ENCODE results near the gene KRTAP5-4.

KRTAP5-4 gene

GRCh38 chr11:1656670-1657069 lies 34.7 kb upstream of the KRTAP5-4 start:
- H3K36me3 Mint-ChIP-seq: no peaks in the 10 kb centered on the region
- H3K9me3 Mint-ChIP-seq: no peaks in the 10 kb centered on the region
- DNase-seq (ENCODE audit: low spot score in 2 of 2): no peak
- no peak overlapping the region for H3K27ac Mint-ChIP-seq
- no peak overlapping the region for H3K4me3 Mint-ChIP-seq
- peaks cover 23% of the 10 kb centered on the region for H3K27me3 Mint-ChIP-seq
- ATAC-seq (ENCODE audit: low read depth): no peak
- H3K4me1 Mint-ChIP-seq: no peaks in the 10 kb centered on the region

DNA sequence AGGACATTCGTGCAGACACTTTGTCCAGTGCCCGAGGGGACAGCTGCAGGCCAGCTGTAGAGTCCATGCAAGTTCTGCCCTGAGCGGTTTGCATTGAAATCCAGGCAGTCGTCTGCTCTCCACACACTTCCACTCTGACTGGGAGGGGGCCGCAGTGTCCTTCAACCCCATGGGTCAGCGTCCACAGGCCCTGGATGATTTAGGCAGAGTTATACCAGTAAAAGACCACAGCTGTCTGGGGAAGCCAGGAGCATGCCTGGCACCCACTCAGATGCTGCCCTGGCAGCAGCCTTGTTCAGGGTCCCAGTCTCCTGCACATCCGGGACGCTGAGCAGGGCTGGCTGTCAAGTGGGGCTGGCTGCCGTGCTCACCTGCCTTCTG lies 34.1 kb upstream of the KRTAP5-4 start:
- Mint-ChIP-seq H3K27ac (no peak overlapping the region), H3K27me3 (peaks cover 23% of the 10 kb centered on the region)

DNA sequence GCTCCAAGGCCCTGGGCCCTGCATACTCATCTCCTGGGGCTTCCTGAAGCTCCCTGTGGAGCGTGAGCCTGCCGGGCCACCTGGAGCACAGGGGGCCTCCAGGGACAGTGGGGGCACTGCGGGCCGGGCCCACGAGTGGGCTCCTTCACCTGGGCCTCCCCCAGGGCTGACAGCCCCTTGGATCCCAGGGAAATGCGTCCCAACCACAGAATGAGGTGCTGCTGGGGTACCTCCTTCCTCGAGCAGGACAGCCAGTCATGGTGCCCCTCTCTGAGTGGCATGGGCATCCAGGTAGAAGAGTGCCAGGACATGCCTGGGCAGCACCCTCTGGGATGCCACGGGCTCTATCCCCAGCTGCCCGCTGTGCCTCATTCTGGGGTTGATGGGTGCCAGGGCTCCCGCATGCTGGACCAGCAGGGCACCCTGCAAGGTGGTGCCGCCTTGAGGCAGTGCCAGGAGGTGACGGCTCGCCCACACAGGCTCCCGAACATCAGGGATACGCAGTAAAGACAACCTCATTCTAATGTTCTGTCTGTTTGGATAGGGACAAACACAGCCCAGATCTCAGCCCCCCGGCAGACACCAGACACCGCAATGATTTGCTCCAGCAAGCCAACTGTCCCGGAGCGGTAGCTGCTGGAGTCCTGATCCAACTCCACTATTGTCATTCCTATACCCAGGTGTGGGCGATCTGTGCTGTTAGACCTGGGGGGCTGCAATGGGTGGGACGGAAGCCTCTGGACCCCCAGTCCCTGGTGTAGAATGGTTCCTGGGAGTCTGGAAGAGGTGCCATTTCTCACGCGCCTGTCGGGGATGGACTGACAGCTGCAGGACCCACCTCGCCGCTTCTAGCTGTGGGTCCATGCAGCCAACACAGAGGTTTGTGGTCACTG lies 33.5 kb upstream of the KRTAP5-4 start:
- DNase-seq (ENCODE audit: low spot score in 2 of 2) (no peak), ATAC-seq (ENCODE audit: low read depth) (no peak)
- Mint-ChIP-seq H3K27ac (no peak overlapping the region), H3K36me3 (no peaks in the 10 kb centered on the region), H3K4me3 (no peak overlapping the region), H3K4me1 (no peaks in the 10 kb centered on the region), H3K27me3 (peaks cover 21% of the 10 kb centered on the region), H3K9me3 (no peaks in the 10 kb centered on the region)

More for the DNA sequence above, 34.1 kb upstream of the KRTAP5-4 start:
- Mint-ChIP-seq H3K4me1 (no peaks in the 10 kb centered on the region), H3K9me3 (no peaks in the 10 kb centered on the region), H3K4me3 (no peak overlapping the region), H3K36me3 (no peaks in the 10 kb centered on the region)
- ATAC-seq (ENCODE audit: low read depth): no peak
- no peak for DNase-seq (ENCODE audit: low spot score in 2 of 2)

DNA sequence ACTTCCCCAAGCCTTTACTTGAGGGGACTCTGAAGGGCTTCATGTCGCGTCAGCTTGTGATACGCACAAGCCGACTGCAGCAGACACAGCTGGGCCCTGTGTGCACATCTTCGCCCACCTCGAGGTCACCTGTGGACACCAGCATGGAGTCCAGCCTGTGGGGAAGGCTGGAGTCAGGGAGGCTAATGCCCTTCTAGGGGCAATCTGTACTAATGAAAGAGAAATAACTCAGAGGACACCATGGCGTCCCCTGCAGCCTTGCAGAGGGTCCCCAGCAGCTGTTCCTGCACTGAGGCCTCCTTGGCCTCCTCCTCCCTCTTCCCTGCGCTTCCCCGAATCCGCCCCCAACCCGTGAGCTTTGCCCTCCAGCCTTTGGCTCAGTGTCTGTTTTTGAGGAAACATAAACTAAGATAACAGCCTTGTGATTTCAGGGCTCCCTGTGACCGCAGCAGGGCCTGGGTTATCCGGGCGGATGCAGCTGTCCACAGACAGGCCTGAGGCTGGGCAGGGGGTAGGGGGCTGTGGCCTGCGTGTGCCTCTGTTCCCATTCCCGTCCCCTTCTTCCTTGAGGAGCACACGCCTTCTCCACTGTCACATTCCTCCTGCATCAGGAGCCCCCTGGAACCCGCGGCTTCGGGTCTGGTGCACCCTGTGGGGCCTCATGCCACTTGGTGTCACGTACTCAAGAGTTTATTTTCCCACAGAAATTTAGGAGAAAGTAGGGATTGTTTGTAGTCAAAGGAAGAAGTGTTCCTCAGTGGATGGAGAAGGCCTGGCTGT lies 32.6 kb upstream of the KRTAP5-4 start:
- Mint-ChIP-seq H3K27ac (no peak overlapping the region), H3K36me3 (no peaks in the 10 kb centered on the region), H3K4me1 (no peaks in the 10 kb centered on the region), H3K4me3 (no peak overlapping the region), H3K27me3 (peaks cover 15% of the 10 kb centered on the region), H3K9me3 (no peaks in the 10 kb centered on the region)
- no peak for DNase-seq (ENCODE audit: low spot score in 2 of 2)
- no peak for ATAC-seq (ENCODE audit: low read depth)

GRCh38 chr11:1653541-1654387 lies 31.8 kb upstream of the KRTAP5-4 start:
- no peak for DNase-seq (ENCODE audit: low spot score in 2 of 2)
- no peak for ATAC-seq (ENCODE audit: low read depth)
- no peak overlapping the region for H3K4me3 Mint-ChIP-seq
- no peaks in the 10 kb centered on the region for H3K9me3 Mint-ChIP-seq
- peaks cover 15% of the 10 kb centered on the region for H3K27me3 Mint-ChIP-seq
- no peaks in the 10 kb centered on the region for H3K36me3 Mint-ChIP-seq
- no peak overlapping the region for H3K27ac Mint-ChIP-seq
- no peaks in the 10 kb centered on the region for H3K4me1 Mint-ChIP-seq

DNA sequence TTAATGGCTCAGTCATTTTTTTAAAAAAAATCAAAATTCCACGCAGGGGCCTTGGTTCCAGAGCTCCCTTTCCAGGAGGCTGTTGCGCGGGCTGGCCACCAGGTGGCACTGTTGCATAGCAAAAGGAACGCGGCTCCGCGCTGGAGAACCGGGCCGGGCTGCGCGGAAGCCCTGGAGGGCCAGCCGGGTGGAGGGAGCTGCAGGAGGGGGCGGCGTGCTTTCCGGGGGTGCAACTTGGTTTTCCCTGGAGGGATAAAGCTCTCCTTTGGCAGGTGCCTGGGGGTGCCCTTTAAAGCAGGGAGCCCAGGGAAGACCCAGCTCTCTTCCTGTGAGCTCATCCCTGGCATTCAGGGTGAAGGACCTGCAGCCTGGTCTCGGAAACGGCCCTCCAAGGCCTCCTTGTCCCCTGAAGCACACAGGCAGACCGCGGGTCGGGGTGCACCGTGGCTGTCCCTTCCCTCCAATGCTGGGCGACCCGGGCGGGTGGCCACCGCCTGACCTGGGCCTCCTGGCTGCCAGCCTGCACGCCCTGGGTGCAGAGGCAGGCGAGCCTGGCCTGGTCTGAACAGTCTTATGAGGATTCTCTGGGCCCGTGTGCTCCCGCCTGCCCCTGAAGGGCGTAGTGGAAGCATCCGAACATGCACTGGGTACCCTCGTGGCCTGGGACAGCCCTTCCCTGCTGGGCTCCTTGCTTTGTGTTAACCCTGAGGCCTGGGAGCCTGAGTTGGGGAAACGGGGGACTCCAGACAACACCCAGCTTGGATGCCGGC lies 31.0 kb upstream of the KRTAP5-4 start:
- H3K27ac Mint-ChIP-seq: no peak overlapping the region
- peaks cover 12% of the 10 kb centered on the region for H3K27me3 Mint-ChIP-seq
- ATAC-seq (ENCODE audit: low read depth) (peak; percentile 80), DNase-seq (ENCODE audit: low spot score in 2 of 2) (peak; percentile 84 to 89)
- no peaks in the 10 kb centered on the region for H3K36me3 Mint-ChIP-seq
- no peak overlapping the region for H3K4me3 Mint-ChIP-seq
- no peaks in the 10 kb centered on the region for H3K9me3 Mint-ChIP-seq
- no peaks in the 10 kb centered on the region for H3K4me1 Mint-ChIP-seq

DNA sequence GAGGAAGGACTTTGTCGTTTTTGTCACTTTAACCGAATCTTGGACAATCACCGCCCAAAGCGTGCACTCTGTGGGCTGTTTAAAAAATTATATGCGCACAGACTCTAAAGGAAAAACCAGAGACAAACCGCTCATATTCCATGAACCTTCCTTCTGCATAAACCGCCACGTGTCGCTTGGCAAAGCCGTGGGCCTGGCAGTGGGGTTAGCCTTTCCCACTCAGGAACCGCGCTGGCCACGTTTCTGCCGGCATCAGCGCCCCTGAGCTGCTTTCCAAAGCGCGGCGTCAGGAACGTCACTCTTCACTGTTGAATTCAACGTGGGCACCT lies 30.5 kb upstream of the KRTAP5-4 start:
- Mint-ChIP-seq H3K9me3 (no peaks in the 10 kb centered on the region), H3K27me3 (peaks cover 9% of the 10 kb centered on the region), H3K4me1 (no peaks in the 10 kb centered on the region), H3K27ac (no peak overlapping the region), H3K36me3 (no peaks in the 10 kb centered on the region), H3K4me3 (no peak overlapping the region)
- DNase-seq (ENCODE audit: low spot score in 2 of 2) (no peak), ATAC-seq (ENCODE audit: low read depth) (no peak)

DNA sequence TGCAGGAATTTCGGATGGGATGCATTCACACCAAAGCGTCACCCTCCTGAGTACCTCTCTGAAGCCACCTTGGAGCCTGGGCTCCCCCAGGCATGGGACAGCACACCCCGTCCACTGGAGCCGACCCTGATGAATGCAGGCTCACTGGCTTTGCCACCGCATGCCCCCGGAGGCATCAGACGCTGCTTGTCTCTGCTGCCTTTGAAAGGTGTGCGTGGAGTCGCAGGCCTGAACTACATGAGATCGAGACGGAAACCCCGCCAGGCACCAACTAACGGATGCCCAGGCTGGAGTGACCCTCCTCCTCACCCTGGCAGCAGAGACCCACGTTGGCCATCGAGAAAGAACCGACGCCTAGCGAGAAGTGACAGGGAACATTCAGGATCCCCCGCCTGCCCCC lies 30.1 kb upstream of the KRTAP5-4 start:
- Mint-ChIP-seq H3K4me1 (no peaks in the 10 kb centered on the region), H3K27me3 (peaks cover 9% of the 10 kb centered on the region), H3K36me3 (no peaks in the 10 kb centered on the region), H3K4me3 (no peak overlapping the region), H3K27ac (no peak overlapping the region), H3K9me3 (no peaks in the 10 kb centered on the region)
- DNase-seq (ENCODE audit: low spot score in 2 of 2) (no peak), ATAC-seq (ENCODE audit: low read depth) (no peak)

DNA sequence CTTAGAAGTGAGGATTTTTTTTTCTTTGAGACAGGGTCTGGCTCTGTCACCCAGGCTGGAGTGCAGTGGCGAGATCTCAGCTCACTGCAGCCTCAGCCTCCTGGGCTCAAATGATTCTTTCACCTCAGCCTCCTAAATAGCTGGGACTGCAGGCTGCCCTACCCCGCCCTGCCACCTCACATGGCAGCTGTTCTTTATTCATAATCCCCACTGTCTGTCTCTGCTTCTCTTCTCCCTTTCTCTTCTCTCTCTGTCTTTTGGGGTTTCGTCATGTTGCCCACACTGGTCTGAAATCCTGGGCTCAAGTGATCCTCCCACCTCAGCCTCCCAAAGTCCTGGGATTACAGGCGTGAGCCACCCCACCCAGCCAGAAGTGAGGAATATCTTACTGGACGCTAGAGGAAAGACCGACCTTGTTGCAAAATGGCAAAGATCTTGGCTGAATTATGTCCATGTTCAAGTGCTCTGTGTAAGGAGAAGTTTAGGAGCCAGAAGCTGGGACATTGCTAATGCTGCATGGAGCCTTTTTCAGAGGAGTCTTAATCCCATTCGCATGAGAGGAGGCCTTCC lies 29.6 kb upstream of the KRTAP5-4 start:
- Mint-ChIP-seq H3K27me3 (peaks cover 9% of the 10 kb centered on the region), H3K4me3 (no peak overlapping the region), H3K27ac (no peak overlapping the region), H3K9me3 (no peaks in the 10 kb centered on the region), H3K36me3 (no peaks in the 10 kb centered on the region), H3K4me1 (no peaks in the 10 kb centered on the region)
- ATAC-seq (ENCODE audit: low read depth) (no peak), DNase-seq (ENCODE audit: low spot score in 2 of 2) (no peak)

GRCh38 chr11:1650918-1651262 lies 29.0 kb upstream of the KRTAP5-4 start:
- Mint-ChIP-seq H3K27ac (no peak overlapping the region), H3K27me3 (peaks cover 9% of the 10 kb centered on the region), H3K4me1 (no peaks in the 10 kb centered on the region)

GRCh38 chr11:1650034-1650917 lies 28.3 kb upstream of the KRTAP5-4 start:
- peaks cover 9% of the 10 kb centered on the region for H3K27me3 Mint-ChIP-seq
- no peak overlapping the region for H3K4me3 Mint-ChIP-seq
- no peak overlapping the region for H3K27ac Mint-ChIP-seq
- H3K4me1 Mint-ChIP-seq: no peaks in the 10 kb centered on the region
- no peak for DNase-seq (ENCODE audit: low spot score in 2 of 2)
- H3K36me3 Mint-ChIP-seq: no peaks in the 10 kb centered on the region
- no peaks in the 10 kb centered on the region for H3K9me3 Mint-ChIP-seq
- no peak for ATAC-seq (ENCODE audit: low read depth)

More at GRCh38 chr11:1650918-1651262, 29.0 kb upstream of the KRTAP5-4 start:
- no peak overlapping the region for H3K4me3 Mint-ChIP-seq
- DNase-seq (ENCODE audit: low spot score in 2 of 2) (no peak), ATAC-seq (ENCODE audit: low read depth) (no peak)
- H3K9me3 Mint-ChIP-seq: no peaks in the 10 kb centered on the region
- H3K36me3 Mint-ChIP-seq: no peaks in the 10 kb centered on the region

- H3K4me3 Mint-ChIP-seq: no peak overlapping the region
- no peaks in the 10 kb centered on the region for H3K9me3 Mint-ChIP-seq
- DNase-seq (ENCODE audit: low spot score in 2 of 2) (no peak), ATAC-seq (ENCODE audit: low read depth) (no peak)
- H3K27me3 Mint-ChIP-seq: peaks cover 3% of the 10 kb centered on the region
- no peaks in the 10 kb centered on the region for H3K36me3 Mint-ChIP-seq
- peaks cover 2% of the 10 kb centered on the region for H3K4me1 Mint-ChIP-seq
- H3K27ac Mint-ChIP-seq: no peak overlapping the region
Measured at GRCh38 chr11:1648653-1649420, 26.9 kb upstream of the KRTAP5-4 start.

Data from memory B cell (primary cell).